GM18861 (cell line): ENCODE data around the gene SLC35B4.

Source experiments
- ATAC-seq: cut with Tn5 transposase; IDR thresholded peaks from one replicate; pipeline ENCODE4 v1.9.1; 2021; ENCODE audit not compliant: unreplicated experiment

Gene SLC35B4

GRCh38 chr7:134332892-134333291 lies 16.2 kb upstream of the SLC35B4 start:
- ATAC-seq, result no peak

GRCh38 chr7:134331393-134331792 lies 14.7 kb upstream of the SLC35B4 start:
- no peak for ATAC-seq

- no peak for ATAC-seq
Measured at GRCh38 chr7:134330974-134331373, 14.2 kb upstream of the SLC35B4 start.

GRCh38 chr7:134329614-134330346 lies 13.1 kb upstream of the SLC35B4 start:
- no peak for ATAC-seq

GRCh38 chr7:134328900-134329299 lies 12.2 kb upstream of the SLC35B4 start:
- ATAC-seq, result no peak

- peak; percentile 75 for ATAC-seq
Measured at GRCh38 chr7:134327896-134328295, 11.2 kb upstream of the SLC35B4 start.

GRCh38 chr7:134324107-134324506 lies 7.4 kb upstream of the SLC35B4 start:
- no peak for ATAC-seq

GRCh38 chr7:134320201-134320600 lies 3.5 kb upstream of the SLC35B4 start:
- ATAC-seq, result no peak

GRCh38 chr7:134318443-134318842 lies 1.7 kb upstream of the SLC35B4 start:
- ATAC-seq, result no peak

GRCh38 chr7:134317434-134317833 lies 704 bp upstream of the SLC35B4 start:
- ATAC-seq, result no peak

- no peak for ATAC-seq
Measured at GRCh38 chr7:134315679-134316538, 821 bp downstream of the SLC35B4 start.

- ATAC-seq, result no peak
Measured at GRCh38 chr7:134313543-134313942, 3.2 kb downstream of the SLC35B4 start.

- ATAC-seq, result no peak
Measured at GRCh38 chr7:134312717-134313116, 4.0 kb downstream of the SLC35B4 start.

GRCh38 chr7:134311807-134312206 lies 4.9 kb downstream of the SLC35B4 start:
- ATAC-seq, result no peak

- no peak for ATAC-seq
Measured at GRCh38 chr7:134308548-134308947, 8.2 kb downstream of the SLC35B4 start.

GRCh38 chr7:134307320-134307719 lies 9.4 kb downstream of the SLC35B4 start:
- ATAC-seq, result no peak

GRCh38 chr7:134302120-134302519 lies 14.6 kb downstream of the SLC35B4 start:
- ATAC-seq, result no peak

- ATAC-seq, result no peak
Measured at GRCh38 chr7:134301592-134301991, 15.1 kb downstream of the SLC35B4 start.

- ATAC-seq, result no peak
Measured at GRCh38 chr7:134300988-134301387, 15.7 kb downstream of the SLC35B4 start.

GRCh38 chr7:134298902-134299683 lies 17.6 kb downstream of the SLC35B4 start:
- peak; percentile 82 for ATAC-seq

- ATAC-seq, result no peak
Measured at GRCh38 chr7:134297489-134297888, 19.2 kb downstream of the SLC35B4 start.
